KBM-7 (cell line): ENCODE measurements around the gene ZNF625.
"Not testable (repeated sequence)": the region's sequence is repeated elsewhere in the genome, so short reads cannot be mapped to it uniquely, and the experiment has no call there.

Experiments used
- DNase-seq: peaks from one replicate; pipeline ENCODE4 v3.0.0-alpha.2; 2015
- in situ Hi-C: fragments of 300-500 bp; cut with MboI; formaldehyde crosslinking; loops from 2 replicates; pipeline ENCODE4 v1.14.3; 2020; ENCODE audit warnings: low sequenced_read_pairs, low pct_unique_long_range_greater_than_20kb, mixed read lengths

The ZNF625 gene

GRCh38 chr19:12139885-12140544 is 16.5 kb downstream of the ZNF625 start, which contains the start of gene ZNF20:
Gene ZNF20 (minus strand): TSS chr19:12140350. CDS start chr19:12140182, 168 bp downstream.
- DNase-seq = peak; percentile 96
- in situ Hi-C loops = no loop called here

GRCh38 chr19:12139269-12139668 is 17.3 kb downstream of the ZNF625 start:
- peak; percentile 15 for DNase-seq
- in situ Hi-C loops = no loop called here

DNA sequence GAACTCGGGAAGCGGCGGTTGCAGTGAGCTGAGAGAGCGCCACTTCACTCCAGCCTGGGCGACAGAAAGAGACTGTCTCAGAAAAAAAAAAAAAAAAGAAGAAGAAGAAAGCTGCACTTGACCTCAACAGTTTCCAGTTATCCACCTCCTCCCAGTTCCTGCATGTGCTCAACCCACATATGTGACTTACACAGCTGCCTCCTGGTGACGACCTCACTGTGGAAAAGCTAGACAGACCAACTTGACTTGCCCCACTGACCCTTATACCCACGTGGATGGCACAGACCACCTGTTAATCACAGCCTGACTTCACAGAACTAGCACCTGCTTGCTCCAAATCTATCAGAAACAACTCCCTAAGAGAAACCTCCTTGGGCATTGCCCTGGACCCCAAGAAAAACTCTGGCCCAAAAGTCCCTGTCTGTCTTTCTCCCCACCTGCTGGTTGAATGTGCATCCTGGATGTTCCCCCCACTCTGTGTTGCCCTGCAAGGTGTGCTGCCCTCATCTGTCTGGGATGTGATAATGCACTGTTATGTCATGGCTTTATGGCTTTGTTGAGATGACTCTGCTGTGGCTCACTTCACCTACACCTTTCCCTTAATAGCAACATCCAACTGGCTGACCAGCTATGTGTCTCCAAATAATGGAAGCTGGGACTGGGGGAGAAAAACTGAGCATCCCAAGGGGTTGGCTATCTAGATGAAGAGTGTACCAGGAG is 19.2 kb downstream of the ZNF625 start:
- in situ Hi-C loops = no loop called here
- DNase-seq = peak; percentile 23

GRCh38 chr19:12133069-12133468 is 23.5 kb downstream of the ZNF625 start:
- in situ Hi-C loops = no loop called here
- DNase-seq = peak; percentile 19

- peak; percentile 19 for DNase-seq
- in situ Hi-C loops = no loop called here
These were observed 29.8 kb downstream of the ZNF625 start for GRCh38 chr19:12126707-12127106.

- DNase-seq = no peak
- in situ Hi-C loops = no loop called here
These were observed 39.1 kb downstream of the ZNF625 start for GRCh38 chr19:12117201-12117970.

DNA sequence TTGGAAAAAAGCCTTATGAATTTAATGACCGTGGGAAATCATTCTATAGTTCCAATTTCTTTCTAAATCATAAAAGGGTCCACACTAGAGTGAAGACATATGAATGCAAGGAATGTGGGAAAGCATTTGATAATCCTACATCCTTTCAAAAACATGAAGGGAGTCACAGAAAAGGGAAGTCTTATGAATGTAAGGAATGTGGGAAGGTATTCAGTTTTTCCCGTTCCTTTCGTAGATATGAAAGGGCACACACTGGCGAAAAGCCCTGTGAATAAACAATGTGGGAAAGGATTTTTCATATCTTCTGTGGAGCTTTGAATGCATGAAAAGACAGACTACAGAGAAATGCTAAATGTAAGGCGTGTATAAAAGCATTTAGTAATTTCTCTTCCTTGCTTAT is 43.4 kb downstream of the ZNF625 start:
- no peak for DNase-seq
- in situ Hi-C loops = no loop called here

DNA sequence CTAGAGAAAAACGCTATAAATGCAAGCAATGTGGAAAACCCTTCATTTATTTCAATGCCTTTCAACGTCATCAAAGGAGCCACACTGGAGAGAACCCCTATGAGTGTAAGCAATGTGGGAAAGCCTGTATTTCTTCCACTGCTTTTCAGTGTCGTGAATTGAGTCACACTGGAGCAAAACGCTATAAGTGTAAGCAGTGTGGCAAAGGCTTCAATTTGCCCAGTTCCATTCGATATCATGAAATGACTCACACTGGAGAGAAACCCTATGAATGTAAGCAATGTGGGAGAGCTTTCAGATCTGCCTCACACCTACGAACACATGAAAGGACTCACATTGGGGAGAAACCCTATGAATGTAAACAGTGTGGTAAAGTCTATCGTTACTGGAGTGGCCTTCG is 43.8 kb downstream of the ZNF625 start:
- DNase-seq = no peak
- in situ Hi-C loops = no loop called here

DNA sequence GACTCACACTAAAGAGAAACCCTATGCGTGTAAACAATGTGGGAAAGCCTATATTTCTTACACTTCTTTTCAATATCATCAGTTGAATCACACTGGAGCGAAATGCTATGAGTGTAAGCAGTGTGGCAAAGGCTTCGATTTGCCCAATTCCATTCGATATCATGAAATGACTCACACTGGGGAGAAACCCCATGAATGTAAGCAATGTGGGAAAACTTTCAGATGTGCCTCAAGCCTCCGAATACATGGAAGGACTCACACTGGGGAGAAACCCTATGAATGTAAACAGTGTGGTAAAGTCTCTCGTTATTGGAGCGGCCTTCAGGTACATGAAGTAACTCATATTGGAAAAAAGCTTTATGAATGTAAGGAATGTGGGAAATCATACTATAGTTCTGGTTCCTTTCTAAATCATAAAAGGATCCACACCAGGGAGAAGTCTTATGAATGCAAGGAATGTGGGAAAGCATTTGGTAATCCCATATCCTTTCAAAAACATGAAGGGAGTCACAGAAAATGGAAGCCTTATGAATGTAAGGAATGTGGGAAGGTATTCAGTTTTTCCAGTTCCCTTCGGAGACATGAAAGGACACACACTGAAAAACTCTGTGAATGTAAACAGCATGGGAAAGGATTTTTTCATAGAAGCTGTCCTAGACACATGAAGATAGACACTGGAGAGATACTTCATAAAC is 44.4 kb downstream of the ZNF625 start:
- DNase-seq = no peak
- in situ Hi-C loops = no loop called here

GRCh38 chr19:12111176-12111575 is 45.4 kb downstream of the ZNF625 start:
- in situ Hi-C loops = no loop called here
- no peak for DNase-seq

DNA sequence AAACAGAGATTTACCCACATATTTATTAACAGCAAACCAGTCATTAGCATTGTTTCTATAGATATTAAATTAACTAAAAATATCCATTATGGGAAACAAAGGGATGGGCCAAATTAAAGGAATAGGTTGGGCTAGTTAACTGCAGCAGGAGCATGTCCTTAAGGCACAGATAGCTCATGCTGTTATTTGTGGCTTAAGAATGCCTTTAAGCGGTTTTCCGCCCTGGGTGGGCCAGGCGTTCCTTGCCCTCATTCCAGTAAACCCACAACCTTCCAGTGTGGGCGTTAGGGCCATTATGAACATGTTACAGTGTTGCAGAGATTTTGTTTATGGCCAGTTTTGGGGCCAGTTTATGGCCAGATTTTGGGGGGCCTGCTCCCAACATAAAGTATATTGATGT is 52.6 kb downstream of the ZNF625 start:
- in situ Hi-C loops, DNase-seq: not testable (repeated sequence)

- in situ Hi-C loops = no loop called here
- DNase-seq = no peak
These were observed 58.5 kb downstream of the ZNF625 start for GRCh38 chr19:12098040-12098439.

DNA sequence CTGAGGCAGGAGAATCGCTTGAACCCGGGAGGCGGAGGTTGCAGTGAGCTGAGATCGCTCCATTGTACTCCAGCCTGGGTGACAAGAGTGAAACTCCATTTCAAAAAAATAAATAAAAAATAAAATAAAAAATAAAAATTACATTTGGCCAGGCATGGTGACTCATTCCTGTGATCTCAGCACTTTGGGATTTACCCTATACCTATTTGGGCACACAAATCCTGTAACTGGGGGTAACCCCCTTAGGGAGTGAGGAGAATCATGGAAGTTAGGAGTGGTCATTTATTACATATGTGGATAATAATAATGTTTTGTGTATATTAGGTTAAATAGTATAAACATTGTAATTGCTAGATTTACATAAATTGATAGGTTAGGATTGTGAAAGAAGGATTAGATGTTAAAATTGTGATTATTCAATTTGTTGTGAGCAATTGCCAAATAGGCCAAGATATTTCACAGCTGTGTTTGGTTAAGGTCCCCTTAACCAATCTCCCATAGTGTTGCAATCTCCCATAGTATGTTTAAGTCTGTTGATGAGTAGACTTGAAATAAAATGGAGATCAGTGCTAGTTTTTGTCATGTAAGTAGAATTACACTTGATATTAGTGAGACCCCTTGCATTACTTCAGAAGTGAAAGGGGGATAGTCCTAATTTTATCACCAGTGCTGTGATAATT is 61.3 kb downstream of the ZNF625 start:
- in situ Hi-C loops = no loop called here
- DNase-seq = no peak
